ENCODE measurements around the gene NIPAL1.
"Not testable (repeated sequence)": the region's sequence is repeated elsewhere in the genome, so short reads cannot be mapped to it uniquely, and the experiment has no call there.

The NIPAL1 gene

DNA sequence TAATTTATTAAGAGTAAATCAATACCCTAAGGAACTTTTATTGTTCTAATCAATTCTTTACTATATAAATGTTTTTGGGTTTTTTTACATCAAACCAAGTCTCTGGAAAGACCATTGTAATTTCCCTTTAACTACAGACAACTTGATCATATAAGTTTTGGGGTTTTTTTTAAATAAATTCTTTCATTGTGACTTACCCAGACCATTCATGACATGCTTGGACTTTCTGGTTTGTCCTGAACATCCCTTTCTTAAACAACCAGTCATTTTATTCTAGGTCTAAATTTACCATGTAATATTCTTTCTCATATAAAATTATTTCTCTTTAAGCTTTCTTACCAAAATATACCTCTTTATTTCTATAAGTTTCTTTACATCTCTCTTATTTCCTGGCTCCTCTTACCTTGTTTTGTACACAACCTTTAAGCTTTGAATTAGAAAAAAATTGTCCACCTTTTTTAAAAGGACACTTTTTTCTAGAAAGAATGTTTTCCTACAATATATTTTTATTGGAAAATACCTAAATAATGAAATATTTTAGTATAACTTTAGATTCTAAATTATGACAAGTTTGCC lies 8.5 kb upstream of the NIPAL1 start:
- no peak overlapping the region for H3K4me3 ChIP-seq (ENCODE audit: extremely low read depth, insufficient read depth, low read length, poor library complexity, severe bottlenecking)
- H3K9me3 ChIP-seq (ENCODE audit: control insufficient read depth, low read length), result peaks cover 28% of the 10 kb centered on the region
- no peaks in the 10 kb centered on the region for H3K4me1 ChIP-seq (ENCODE audit: control insufficient read depth, insufficient read depth, low read length, poor library complexity, severe bottlenecking)
- no peak overlapping the region for H3K27ac ChIP-seq (ENCODE audit: low read depth, low read length, severe bottlenecking)
- H3K36me3 ChIP-seq (ENCODE audit: control insufficient read depth, insufficient read depth, low read length), result no peaks in the 10 kb centered on the region

- H3K4me1 ChIP-seq (ENCODE audit: control insufficient read depth, insufficient read depth, low read length, poor library complexity, severe bottlenecking); H3K36me3 ChIP-seq (ENCODE audit: control insufficient read depth, insufficient read depth, low read length); H3K4me3 ChIP-seq (ENCODE audit: extremely low read depth, insufficient read depth, low read length, poor library complexity, severe bottlenecking); H3K27ac ChIP-seq (ENCODE audit: low read depth, low read length, severe bottlenecking): not testable (repeated sequence)
- H3K9me3 ChIP-seq (ENCODE audit: control insufficient read depth, low read length), result peaks cover 14% of the 10 kb centered on the region
- 75 to 99% methylated on average over 1 to 4 of the region's 6 CpGs for WGBS, 2 experiments (ENCODE audit: insufficient coverage in 2 of 2)
These were observed 5.7 kb upstream of the NIPAL1 start for GRCh38 chr4:48010906-48011305.

- no peak overlapping the region for H3K4me3 ChIP-seq (ENCODE audit: extremely low read depth, insufficient read depth, low read length, poor library complexity, severe bottlenecking)
- H3K27ac ChIP-seq (ENCODE audit: low read depth, low read length, severe bottlenecking), result no peak overlapping the region
- peaks cover 12% of the 10 kb centered on the region for H3K9me3 ChIP-seq (ENCODE audit: control insufficient read depth, low read length)
- no peaks in the 10 kb centered on the region for H3K36me3 ChIP-seq (ENCODE audit: control insufficient read depth, insufficient read depth, low read length)
- no peaks in the 10 kb centered on the region for H3K4me1 ChIP-seq (ENCODE audit: control insufficient read depth, insufficient read depth, low read length, poor library complexity, severe bottlenecking)
- 90 to 100% methylated on average over 2 of the region's 4 CpGs for WGBS, 2 experiments (ENCODE audit: insufficient coverage in 2 of 2)
These were observed 4.8 kb upstream of the NIPAL1 start for GRCh38 chr4:48011722-48012121.

DNA sequence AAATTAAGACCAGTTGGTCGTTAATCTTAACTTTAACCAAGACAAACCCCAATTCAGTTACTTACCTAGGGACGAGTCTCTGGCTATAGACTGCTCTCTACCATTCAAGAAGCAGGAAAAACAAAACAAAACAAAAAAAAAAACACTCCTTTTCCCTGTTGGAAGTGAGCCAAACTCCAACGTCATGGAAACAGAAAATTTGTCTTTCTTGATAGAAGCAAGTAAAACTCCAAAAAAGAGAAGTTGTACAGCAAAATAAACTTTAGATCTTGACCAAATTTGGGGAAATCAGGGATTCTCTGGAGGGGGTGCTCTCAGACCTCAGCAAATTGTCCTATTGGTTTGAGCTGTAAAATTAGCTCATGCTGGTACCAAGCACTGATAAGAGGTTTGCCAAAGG lies 3.7 kb upstream of the NIPAL1 start:
- Histone ChIP-seq H3K9me3 (ENCODE audit: control insufficient read depth, low read length) (peaks cover 6% of the 10 kb centered on the region), H3K27ac (ENCODE audit: low read depth, low read length, severe bottlenecking) (no peak overlapping the region), H3K4me3 (ENCODE audit: extremely low read depth, insufficient read depth, low read length, poor library complexity, severe bottlenecking) (no peak overlapping the region), H3K36me3 (ENCODE audit: control insufficient read depth, insufficient read depth, low read length) (no peaks in the 10 kb centered on the region), H3K4me1 (ENCODE audit: control insufficient read depth, insufficient read depth, low read length, poor library complexity, severe bottlenecking) (no peaks in the 10 kb centered on the region)
- WGBS, 2 experiments (ENCODE audit: insufficient coverage in 2 of 2), result 80% methylated on average over 1 of the region's 3 CpGs; no CpG with 5 or more reads in 1 of the 2 experiments

- H3K4me1 ChIP-seq (ENCODE audit: control insufficient read depth, insufficient read depth, low read length, poor library complexity, severe bottlenecking), result no peaks in the 10 kb centered on the region
- H3K9me3 ChIP-seq (ENCODE audit: control insufficient read depth, low read length), result no peaks in the 10 kb centered on the region
- H3K27ac ChIP-seq (ENCODE audit: low read depth, low read length, severe bottlenecking), result no peak overlapping the region
- no peak overlapping the region for H3K4me3 ChIP-seq (ENCODE audit: extremely low read depth, insufficient read depth, low read length, poor library complexity, severe bottlenecking)
- no peaks in the 10 kb centered on the region for H3K36me3 ChIP-seq (ENCODE audit: control insufficient read depth, insufficient read depth, low read length)
- 56 to 83% methylated on average over 1 of the region's 4 CpGs for WGBS, 2 experiments (ENCODE audit: insufficient coverage in 2 of 2)
These were observed 1.4 kb upstream of the NIPAL1 start for GRCh38 chr4:48015216-48015615.

DNA sequence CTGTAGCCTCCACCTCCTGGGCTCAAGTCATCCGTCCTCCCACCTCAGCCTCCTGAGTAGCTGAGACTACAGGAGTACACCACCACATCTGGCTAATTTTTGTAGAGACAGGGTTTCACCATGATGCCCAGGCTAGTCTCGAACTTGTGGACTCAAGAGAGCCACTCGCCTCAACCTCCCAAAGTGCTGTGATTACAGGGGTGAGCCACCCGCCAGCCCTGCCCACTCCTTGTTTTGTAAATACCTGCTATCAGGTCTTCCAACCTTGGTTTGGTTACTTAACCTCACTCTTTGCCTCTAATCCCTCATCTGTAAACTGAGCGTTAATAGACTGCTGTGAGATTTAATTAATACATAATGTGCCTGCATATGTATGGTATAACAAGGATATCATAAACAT lies 894 bp upstream of the NIPAL1 start:
- Histone ChIP-seq H3K27ac (ENCODE audit: low read depth, low read length, severe bottlenecking) (no peak overlapping the region), H3K36me3 (ENCODE audit: control insufficient read depth, insufficient read depth, low read length) (no peaks in the 10 kb centered on the region), H3K4me1 (ENCODE audit: control insufficient read depth, insufficient read depth, low read length, poor library complexity, severe bottlenecking) (no peaks in the 10 kb centered on the region), H3K4me3 (ENCODE audit: extremely low read depth, insufficient read depth, low read length, poor library complexity, severe bottlenecking) (peak overlapping the region; percentile 70), H3K9me3 (ENCODE audit: control insufficient read depth, low read length) (no peaks in the 10 kb centered on the region)
- 92 to 100% methylated on average over 4 of the region's 5 CpGs for WGBS, 2 experiments (ENCODE audit: insufficient coverage in 2 of 2)

DNA sequence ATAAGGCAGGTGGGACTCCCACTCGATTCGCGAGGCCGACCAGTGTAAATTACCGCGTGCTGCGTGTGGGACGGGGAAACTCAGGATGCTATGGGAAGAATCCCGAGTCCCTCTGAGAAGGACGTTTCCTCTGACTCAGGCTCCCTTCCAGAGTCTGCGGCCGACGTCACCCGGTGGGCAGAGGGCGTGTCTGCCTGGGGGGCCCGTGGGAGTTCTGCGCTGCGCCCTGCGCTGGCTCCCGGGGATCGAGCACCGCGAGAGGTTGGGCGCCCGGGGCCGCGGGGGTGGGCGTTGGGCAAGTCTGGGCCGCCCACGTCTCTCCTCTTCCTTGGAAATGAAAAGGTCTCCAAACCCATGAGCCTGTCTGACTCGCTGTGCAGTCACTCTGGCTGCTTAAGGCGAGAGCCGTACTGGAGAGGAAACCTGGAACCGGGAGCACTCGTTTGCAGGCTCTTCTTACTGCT lies 568 bp downstream of the NIPAL1 start:
- Histone ChIP-seq H3K27ac (ENCODE audit: low read depth, low read length, severe bottlenecking) (peak overlapping the region; percentile 81), H3K36me3 (ENCODE audit: control insufficient read depth, insufficient read depth, low read length) (no peaks in the 10 kb centered on the region), H3K9me3 (ENCODE audit: control insufficient read depth, low read length) (no peaks in the 10 kb centered on the region), H3K4me1 (ENCODE audit: control insufficient read depth, insufficient read depth, low read length, poor library complexity, severe bottlenecking) (no peaks in the 10 kb centered on the region), H3K4me3 (ENCODE audit: extremely low read depth, insufficient read depth, low read length, poor library complexity, severe bottlenecking) (peak overlapping the region; percentile 70)
- 1 to 2% methylated on average over 25 to 30 of the region's 35 CpGs for WGBS, 2 experiments (ENCODE audit: insufficient coverage in 2 of 2)

- WGBS, 2 experiments (ENCODE audit: insufficient coverage in 2 of 2), result 80 to 100% methylated on average over 1 of the region's 2 CpGs
- Histone ChIP-seq H3K4me3 (ENCODE audit: extremely low read depth, insufficient read depth, low read length, poor library complexity, severe bottlenecking) (no peak overlapping the region), H3K36me3 (ENCODE audit: control insufficient read depth, insufficient read depth, low read length) (no peaks in the 10 kb centered on the region), H3K27ac (ENCODE audit: low read depth, low read length, severe bottlenecking) (no peak overlapping the region), H3K9me3 (ENCODE audit: control insufficient read depth, low read length) (no peaks in the 10 kb centered on the region), H3K4me1 (ENCODE audit: control insufficient read depth, insufficient read depth, low read length, poor library complexity, severe bottlenecking) (no peaks in the 10 kb centered on the region)
These were observed 1.5 kb downstream of the NIPAL1 start for GRCh38 chr4:48018112-48018511.

GRCh38 chr4:48021100-48021499 lies 4.5 kb downstream of the NIPAL1 start:
- H3K9me3 ChIP-seq (ENCODE audit: control insufficient read depth, low read length), result no peaks in the 10 kb centered on the region
- no peak overlapping the region for H3K27ac ChIP-seq (ENCODE audit: low read depth, low read length, severe bottlenecking)
- H3K4me1 ChIP-seq (ENCODE audit: control insufficient read depth, insufficient read depth, low read length, poor library complexity, severe bottlenecking), result peaks cover 11% of the 10 kb centered on the region
- no CpG with 5 or more reads among the region's 1 CpG for WGBS, 2 experiments (ENCODE audit: insufficient coverage in 2 of 2)
- H3K4me3 ChIP-seq (ENCODE audit: extremely low read depth, insufficient read depth, low read length, poor library complexity, severe bottlenecking), result no peak overlapping the region
- H3K36me3 ChIP-seq (ENCODE audit: control insufficient read depth, insufficient read depth, low read length), result peaks cover 8% of the 10 kb centered on the region

GRCh38 chr4:48022192-48022799 lies 5.7 kb downstream of the NIPAL1 start:
- Histone ChIP-seq H3K9me3 (ENCODE audit: control insufficient read depth, low read length) (no peaks in the 10 kb centered on the region), H3K27ac (ENCODE audit: low read depth, low read length, severe bottlenecking) (no peak overlapping the region), H3K4me1 (ENCODE audit: control insufficient read depth, insufficient read depth, low read length, poor library complexity, severe bottlenecking) (peaks cover 11% of the 10 kb centered on the region), H3K4me3 (ENCODE audit: extremely low read depth, insufficient read depth, low read length, poor library complexity, severe bottlenecking) (no peak overlapping the region), H3K36me3 (ENCODE audit: control insufficient read depth, insufficient read depth, low read length) (peaks cover 14% of the 10 kb centered on the region)
- 92 to 100% methylated on average over 1 to 2 of the region's 3 CpGs for WGBS, 2 experiments (ENCODE audit: insufficient coverage in 2 of 2)

GRCh38 chr4:48024522-48024921 lies 8.0 kb downstream of the NIPAL1 start:
- peaks cover 18% of the 10 kb centered on the region for H3K36me3 ChIP-seq (ENCODE audit: control insufficient read depth, insufficient read depth, low read length)
- 83 to 100% methylated on average over 1 to 2 of the region's 4 CpGs for WGBS, 2 experiments (ENCODE audit: insufficient coverage in 2 of 2)
- peaks cover 6% of the 10 kb centered on the region for H3K9me3 ChIP-seq (ENCODE audit: control insufficient read depth, low read length)
- no peak overlapping the region for H3K4me3 ChIP-seq (ENCODE audit: extremely low read depth, insufficient read depth, low read length, poor library complexity, severe bottlenecking)
- peaks cover 11% of the 10 kb centered on the region for H3K4me1 ChIP-seq (ENCODE audit: control insufficient read depth, insufficient read depth, low read length, poor library complexity, severe bottlenecking)
- H3K27ac ChIP-seq (ENCODE audit: low read depth, low read length, severe bottlenecking), result peak overlapping the region; percentile 31
